Spinal cord (tissue), 10 donors: ENCODE data around the gene PFDN5. TPM values are rescaled to one million over a fixed set of nuclear protein-coding genes. Genes with fewer than 3 reads are reported as not detected.

Experiments used
- DNase-seq, 6 donors: peaks; one replicate each; pipeline versions ENCODE4 v3.0.0 to v3.0.0-alpha.2; 2013 to 2015; ENCODE audit warnings: low spot score in 6 of 6, low read depth in 4 of 6
- H3K27ac ChIP-seq: one replicate; pipeline ENCODE4 v1.5.1; 2013; ENCODE audit warnings: low read depth, low read length, control low read depth
- H3K27me3 ChIP-seq: one replicate; pipeline ENCODE4 v1.6.1; 2013; ENCODE audit warnings: low read length; ENCODE audit not compliant: control insufficient read depth, insufficient read depth
- H3K36me3 ChIP-seq: one replicate; pipeline ENCODE4 v1.6.1; 2013; ENCODE audit warnings: low read length; ENCODE audit not compliant: control insufficient read depth, insufficient read depth
- H3K4me1 ChIP-seq: one replicate; pipeline ENCODE4 v1.6.1; 2013; ENCODE audit warnings: low read length; ENCODE audit not compliant: control insufficient read depth, insufficient read depth
- H3K4me3 ChIP-seq: one replicate; pipeline ENCODE4 v1.5.1; 2013; ENCODE audit warnings: low read depth, low read length, control low read depth
- H3K9me3 ChIP-seq: one replicate; pipeline ENCODE4 v1.6.1; 2013; ENCODE audit warnings: low read length; ENCODE audit not compliant: control insufficient read depth, insufficient read depth
- WGBS: methylation state at CpG from one replicate; pipeline ENCODE4 v1.1.5; 2013; ENCODE audit warnings: missing lambda C conversion rate; ENCODE audit not compliant: insufficient coverage; 5-methylcytosine and 5-hydroxymethylcytosine counted together
- long read RNA-seq, 4 donors: transcript quantifications; one replicate each; lab custom pipeline, GENCODE V29; 2026
- polyA plus RNA-seq, 2 donors: library from polyadenylated mRNA; unstranded; fragments of 120-200 nt; gene quantifications; one replicate each; pipeline ENCODE4 v1.2.1, GENCODE V29; 2013; ENCODE audit not compliant: insufficient read length in 2 of 2
- total RNA-seq, 2 donors: library from RNA; depleted of rRNA in 1 of 2; stranded (reverse); fragments of 120-200 nt in 1 of 2; fragments of >200 nt in 1 of 2; gene quantifications; one replicate each; pipeline versions ENCODE4 v1.2.3 to v1.2.4, GENCODE V29; 2013 to 2014
- donor health status: healthy.

PFDN5 gene
- total RNA-seq (100 to 1,000 TPM; 381 to 945 TPM), polyA plus RNA-seq (100 to 1,000 TPM; 566 to 570 TPM)
- long read RNA-seq, donor 1, transcript PFDN5-206 (2 exons, 541 nt), result minor isoform, 10 of 510 reads
- long read RNA-seq, donor 1, transcript PFDN5-203 (4 exons, 478 nt), result minor isoform, 25 of 510 reads
- long read RNA-seq, donor 1, transcript PFDN5-214 (6 exons, 847 nt), result major isoform, 382 of 510 reads
- long read RNA-seq, donor 1, transcript PFDN5-213 (3 exons, 596 nt), result minor isoform, 16 of 510 reads
- long read RNA-seq, donor 1, partial matches to known transcripts, result 17 of 510 reads
- long read RNA-seq, donor 1, other reads (novel, unspliced or antisense), result 39 of 510 reads
- long read RNA-seq, donor 2, transcript PFDN5-203 (4 exons, 478 nt), result minor isoform, 13 of 200 reads
- long read RNA-seq, donor 2, transcript PFDN5-214 (6 exons, 847 nt), result major isoform, 158 of 200 reads
- long read RNA-seq, donor 2, transcript PFDN5-206 (2 exons, 541 nt), result minor isoform, 8 of 200 reads
- long read RNA-seq, donor 2, partial matches to known transcripts, result 0 of 200 reads
- long read RNA-seq, donor 2, other reads (novel, unspliced or antisense), result 10 of 200 reads
- long read RNA-seq, donor 3, transcript PFDN5-203 (4 exons, 478 nt), result minor isoform, 13 of 214 reads
- long read RNA-seq, donor 3, transcript PFDN5-213 (3 exons, 596 nt), result minor isoform, 7 of 214 reads
- long read RNA-seq, donor 3, transcript PFDN5-214 (6 exons, 847 nt), result major isoform, 178 of 214 reads
- long read RNA-seq, donor 3, partial matches to known transcripts, result 0 of 214 reads
- long read RNA-seq, donor 3, other reads (novel, unspliced or antisense), result 5 of 214 reads
- long read RNA-seq, donor 4, transcript PFDN5-206 (2 exons, 541 nt), result minor isoform, 33 of 1,165 reads
- long read RNA-seq, donor 4, transcript PFDN5-203 (4 exons, 478 nt), result minor isoform, 46 of 1,165 reads
- long read RNA-seq, donor 4, transcript PFDN5-214 (6 exons, 847 nt), result major isoform, 855 of 1,165 reads
- long read RNA-seq, donor 4, transcript PFDN5-213 (3 exons, 596 nt), result minor isoform, 40 of 1,165 reads
- long read RNA-seq, donor 4, partial matches to known transcripts, result 38 of 1,165 reads
- long read RNA-seq, donor 4, other reads (novel, unspliced or antisense), result 115 of 1,165 reads

DNA sequence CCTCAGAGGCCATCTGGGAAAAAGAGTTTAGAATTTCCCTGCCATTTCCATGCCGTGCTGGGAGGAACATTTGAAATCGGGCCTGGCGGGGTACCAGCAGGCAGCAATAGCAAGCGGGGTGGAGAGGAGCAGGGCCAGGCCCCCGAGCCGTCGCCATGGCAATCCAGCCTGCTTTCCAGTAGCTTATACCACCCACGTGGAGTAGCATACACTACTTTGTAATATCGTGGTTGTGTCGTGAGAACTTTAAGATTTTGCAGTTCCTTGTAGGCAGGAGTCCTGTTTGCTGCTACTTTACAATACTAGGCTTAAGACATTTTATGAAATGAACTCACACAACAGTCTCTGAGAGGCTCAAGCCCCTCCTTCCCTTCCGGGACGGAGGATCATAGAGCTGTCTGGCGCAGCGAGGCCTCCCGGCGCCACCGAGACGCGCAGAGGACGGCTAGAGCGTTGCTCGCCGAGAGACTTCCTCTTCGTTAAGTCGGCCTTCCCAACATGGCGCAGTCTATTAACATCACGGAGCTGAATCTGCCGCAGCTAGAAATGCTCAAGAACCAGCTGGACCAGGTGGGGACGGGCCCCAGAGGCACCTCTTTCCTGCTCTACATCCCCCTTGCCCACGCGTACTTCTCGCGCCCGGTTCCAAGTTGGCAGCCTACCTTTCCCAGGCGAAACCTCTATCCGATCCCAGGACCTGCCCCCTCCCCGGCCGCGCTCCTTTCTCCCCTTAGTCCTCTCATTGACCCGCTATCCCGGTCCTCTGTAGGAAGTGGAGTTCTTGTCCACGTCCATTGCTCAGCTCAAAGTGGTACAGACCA lies at the start of gene PFDN5:
Gene PFDN5, plus strand, starts transcription at position 473 of the 821 bp plus-strand sequence. Its CDS starts 26 bp downstream, at position 499.
- Histone ChIP-seq H3K9me3 (no peaks in the 10 kb centered on the region), H3K4me1 (peaks cover 37% of the 10 kb centered on the region), H3K4me3 (peak within 1 kb of the TSS; percentile 100), H3K27ac (peak within 1 kb of the TSS; percentile 97), H3K36me3 (peaks cover 26% of the 10 kb centered on the region), H3K27me3 (no peaks in the 10 kb centered on the region)
- peak; percentile 71 to 96 (median 84) for DNase-seq
- WGBS, result under 1% methylated on average over 31 of the region's 42 CpGs

DNA sequence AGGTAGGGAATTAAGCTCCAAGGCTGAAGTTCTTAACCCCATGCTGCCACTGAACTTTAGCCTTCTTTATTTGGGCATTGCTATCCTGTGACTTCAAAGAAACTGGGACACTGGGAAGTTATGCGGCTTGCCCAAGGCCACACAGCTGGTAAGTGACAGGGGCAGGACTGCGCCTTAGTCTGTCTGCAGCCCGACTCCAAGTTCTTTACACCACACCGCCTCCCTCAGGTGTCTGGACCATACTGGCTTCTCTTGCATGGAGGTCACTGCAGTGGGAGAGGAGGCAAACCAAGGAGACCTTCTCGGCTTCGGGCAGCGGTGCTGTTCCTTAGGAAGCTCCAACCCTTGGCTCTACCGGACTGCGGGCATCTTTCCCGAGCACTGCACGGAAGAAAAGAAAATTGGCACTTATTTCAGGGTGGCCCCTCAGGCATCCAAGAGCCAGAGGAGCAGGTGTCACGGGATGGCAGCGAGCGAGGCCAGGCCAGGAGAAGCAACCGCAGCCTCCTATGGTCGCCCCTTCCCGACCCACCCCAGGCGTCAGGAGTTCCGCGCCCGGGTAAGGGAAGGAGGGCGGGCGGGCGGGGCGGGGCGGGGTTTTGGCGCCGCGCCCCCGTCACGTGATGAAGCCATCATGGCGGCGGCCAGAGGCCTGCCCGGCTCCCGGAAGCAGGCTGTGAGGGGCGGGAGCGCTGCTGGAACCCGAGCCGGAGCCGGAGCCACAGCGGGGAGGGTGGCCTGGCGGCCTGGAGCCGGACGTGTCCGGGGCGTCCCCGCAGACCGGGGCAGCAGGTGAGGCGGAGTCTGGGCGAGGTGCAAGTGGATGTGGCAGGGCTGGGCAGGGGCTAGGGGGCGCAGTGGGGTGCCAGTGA lies 43.6 kb upstream of the PFDN5 start:
- peaks cover 34% of the 10 kb centered on the region for H3K4me1 ChIP-seq
- H3K27ac ChIP-seq, result peak overlapping the region; percentile 94
- 1% methylated on average over 43 of the region's 51 CpGs for WGBS
- peak in 5 of 6 donors; percentile 59 to 93 (median 76) for DNase-seq
- no peaks in the 10 kb centered on the region for H3K9me3 ChIP-seq
- H3K4me3 ChIP-seq, result peak overlapping the region; percentile 83
- no peaks in the 10 kb centered on the region for H3K27me3 ChIP-seq
- peaks cover 35% of the 10 kb centered on the region for H3K36me3 ChIP-seq

DNA sequence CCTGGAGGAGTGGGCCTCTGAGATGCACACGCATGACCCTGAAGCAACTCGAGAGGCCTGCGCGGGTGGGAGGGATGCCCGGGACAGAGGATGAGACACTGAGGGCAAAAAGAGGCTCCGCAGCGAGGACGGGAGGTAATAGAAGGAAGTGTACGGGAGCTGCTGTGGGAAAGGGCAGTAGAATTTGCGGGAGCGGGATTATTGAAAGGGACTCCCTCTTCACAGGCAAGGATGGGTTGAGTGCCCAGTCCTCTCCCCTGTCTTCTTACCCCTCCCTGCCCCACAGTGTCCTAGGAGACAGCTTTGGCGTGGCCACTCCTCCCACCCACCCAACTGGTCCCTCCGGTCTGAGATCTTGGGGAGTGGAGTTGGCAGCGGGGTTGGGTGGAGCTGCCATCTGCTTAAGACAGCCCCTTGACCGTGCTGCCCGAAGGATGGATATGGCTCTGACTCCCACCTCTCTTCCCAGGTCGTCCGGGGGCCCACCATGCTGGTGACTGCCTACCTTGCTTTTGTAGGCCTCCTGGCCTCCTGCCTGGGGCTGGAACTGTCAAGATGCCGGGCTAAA lies 42.9 kb upstream of the PFDN5 start:
- DNase-seq, result no peak
- Histone ChIP-seq H3K36me3 (peaks cover 35% of the 10 kb centered on the region), H3K4me3 (peak overlapping the region; percentile 83), H3K27me3 (no peaks in the 10 kb centered on the region), H3K27ac (peak overlapping the region; percentile 64), H3K4me1 (peaks cover 34% of the 10 kb centered on the region), H3K9me3 (no peaks in the 10 kb centered on the region)
- WGBS, result 7% methylated on average over 11 of the region's 19 CpGs

DNA sequence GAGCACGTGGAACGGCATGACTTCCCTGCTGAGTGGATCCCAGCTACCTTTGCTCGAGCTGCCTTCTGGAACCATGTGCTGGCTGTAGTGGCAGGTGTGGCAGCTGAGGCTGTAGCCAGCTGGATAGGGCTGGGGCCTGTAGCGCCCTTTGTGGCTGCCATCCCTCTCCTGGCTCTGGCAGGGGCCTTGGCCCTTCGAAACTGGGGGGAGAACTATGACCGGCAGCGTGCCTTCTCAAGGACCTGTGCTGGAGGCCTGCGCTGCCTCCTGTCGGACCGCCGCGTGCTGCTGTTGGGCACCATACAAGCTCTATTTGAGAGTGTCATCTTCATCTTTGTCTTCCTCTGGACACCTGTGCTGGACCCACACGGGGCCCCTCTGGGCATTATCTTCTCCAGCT lies 42.0 kb upstream of the PFDN5 start:
- H3K27me3 ChIP-seq, result no peaks in the 10 kb centered on the region
- peaks cover 34% of the 10 kb centered on the region for H3K4me1 ChIP-seq
- no peak overlapping the region for H3K27ac ChIP-seq
- peaks cover 35% of the 10 kb centered on the region for H3K36me3 ChIP-seq
- peak overlapping the region; percentile 83 for H3K4me3 ChIP-seq
- DNase-seq, result no peak
- 95% methylated on average over 13 of the region's 13 CpGs for WGBS
- H3K9me3 ChIP-seq, result no peaks in the 10 kb centered on the region

DNA sequence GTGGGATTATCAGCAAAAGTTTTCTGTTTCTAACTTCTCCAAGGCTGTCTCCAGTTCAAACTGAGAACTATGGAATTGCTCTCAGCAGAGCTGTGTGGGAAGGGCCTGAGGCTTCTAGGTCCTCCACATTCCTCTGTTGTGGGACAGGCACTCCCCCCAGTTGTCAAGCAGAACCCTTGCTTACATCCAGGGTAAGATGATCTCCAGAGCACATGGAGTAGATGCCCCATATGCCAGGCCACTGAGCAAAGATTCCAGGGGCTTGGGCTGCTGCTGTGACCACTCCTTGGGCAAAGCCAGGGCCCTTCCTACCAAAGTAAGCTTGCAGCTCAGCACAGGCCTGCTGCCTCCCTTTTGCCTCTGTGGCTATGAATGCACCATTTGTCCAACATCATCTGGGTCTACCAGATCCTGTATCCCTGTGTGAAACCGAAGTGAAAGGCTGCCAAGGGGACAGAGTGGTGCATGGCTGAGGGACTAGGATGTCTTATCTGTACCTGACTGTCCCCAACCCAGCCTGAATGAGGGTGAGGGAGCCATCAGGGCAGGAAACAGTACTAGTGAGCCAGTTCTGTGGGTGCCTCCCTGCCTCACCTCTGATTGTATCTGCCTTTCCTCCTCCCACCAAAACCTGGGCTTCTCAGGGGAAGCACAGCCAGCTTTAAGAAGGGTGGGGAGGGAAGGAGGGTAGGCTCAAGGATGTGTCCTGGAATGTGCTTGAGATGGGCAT lies 40.4 kb upstream of the PFDN5 start:
- H3K9me3 ChIP-seq, result no peaks in the 10 kb centered on the region
- no peak overlapping the region for H3K4me3 ChIP-seq
- WGBS, result no CpG with 5 or more reads among the region's 1 CpG
- H3K27me3 ChIP-seq, result no peaks in the 10 kb centered on the region
- DNase-seq, result no peak
- peaks cover 34% of the 10 kb centered on the region for H3K4me1 ChIP-seq
- peaks cover 35% of the 10 kb centered on the region for H3K36me3 ChIP-seq
- no peak overlapping the region for H3K27ac ChIP-seq

DNA sequence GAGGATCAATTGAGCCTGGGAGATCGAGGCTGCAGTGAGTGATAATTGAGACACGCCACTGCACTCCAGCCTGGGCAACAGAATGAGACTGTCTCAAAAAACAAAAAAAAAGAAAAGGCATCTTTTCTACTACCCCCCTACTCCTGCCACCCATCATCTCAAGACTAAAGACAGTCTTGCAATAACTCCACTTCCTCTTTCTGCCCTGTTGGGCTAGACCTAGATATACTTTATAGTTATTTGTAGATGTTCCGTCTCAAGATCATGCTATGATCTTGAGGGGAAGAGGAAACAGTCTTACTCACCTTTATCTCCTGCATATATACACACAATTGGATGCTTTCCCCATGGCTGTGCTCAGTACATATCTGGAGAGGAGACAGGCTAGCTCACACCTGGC lies 39.3 kb upstream of the PFDN5 start:
- Histone ChIP-seq H3K9me3 (no peaks in the 10 kb centered on the region), H3K4me3 (no peak overlapping the region)
- no CpG with 5 or more reads among the region's 3 CpGs for WGBS

DNA sequence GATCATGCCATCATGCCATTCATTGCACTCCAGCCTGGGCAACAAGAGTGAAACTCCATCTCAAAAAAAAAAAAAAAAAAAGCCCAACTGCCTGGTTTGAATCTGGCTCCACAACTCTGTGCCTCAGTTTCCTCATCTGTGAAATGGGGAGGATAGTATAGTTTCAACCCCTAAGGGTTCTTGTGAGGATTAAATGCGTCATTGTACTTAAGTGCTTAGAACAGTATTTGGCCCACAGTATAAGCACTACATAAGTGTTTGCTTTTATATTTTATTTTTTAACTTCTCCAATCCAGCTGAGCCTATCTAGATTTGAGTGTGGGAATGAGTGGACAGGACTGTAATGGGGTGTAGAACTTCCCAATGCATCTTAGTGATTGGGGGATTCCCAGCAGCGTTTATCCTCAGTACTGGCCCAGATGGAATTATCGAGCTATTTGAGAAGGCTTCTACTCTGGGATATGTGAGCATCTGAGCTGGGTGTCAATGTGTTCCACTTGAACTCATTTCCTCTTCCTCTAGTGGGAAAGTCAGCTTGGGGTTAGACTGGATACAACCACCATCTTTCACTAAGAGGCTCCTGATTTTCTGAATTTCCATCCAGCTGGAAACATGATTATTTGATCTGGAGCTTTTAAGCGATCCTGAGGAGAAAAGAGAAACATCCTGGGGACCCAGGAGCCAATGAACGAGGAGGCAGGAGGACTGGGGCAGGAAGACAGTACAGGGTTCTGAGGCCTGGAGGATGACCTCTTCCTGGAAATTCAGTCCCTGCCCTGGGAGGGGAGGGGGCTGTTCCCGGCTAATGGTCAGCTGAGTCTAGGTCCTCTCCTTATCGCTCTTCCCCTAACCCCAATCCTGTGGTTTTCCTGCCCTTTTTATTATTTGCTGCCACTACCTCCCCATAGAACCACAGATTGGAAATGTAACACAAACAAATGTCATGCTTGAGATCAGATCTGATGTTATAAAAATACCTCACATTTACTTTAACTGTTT lies 36.5 kb upstream of the PFDN5 start:
- Histone ChIP-seq H3K27me3 (no peaks in the 10 kb centered on the region), H3K36me3 (peaks cover 22% of the 10 kb centered on the region), H3K27ac (peak overlapping the region; percentile 61), H3K4me3 (no peak overlapping the region), H3K9me3 (no peaks in the 10 kb centered on the region), H3K4me1 (peaks cover 9% of the 10 kb centered on the region)
- 69% methylated on average over 4 of the region's 7 CpGs for WGBS
- DNase-seq, result no peak

More for the DNA sequence above, 39.3 kb upstream of the PFDN5 start:
- Histone ChIP-seq H3K27me3 (no peaks in the 10 kb centered on the region), H3K27ac (no peak overlapping the region), H3K4me1 (peaks cover 32% of the 10 kb centered on the region), H3K36me3 (peaks cover 35% of the 10 kb centered on the region)
- DNase-seq, result no peak
